Kidney (tissue), 14 donors: ENCODE results near the gene GTSE1. TPM values are rescaled to one million over a fixed set of nuclear protein-coding genes. Genes with fewer than 3 reads are reported as not detected.

Experiments used
- DNase-seq, 5 donors: peaks; one replicate each; pipeline ENCODE4 v3.0.0-alpha.2; 2013 to 2020
- FAIRE-seq: peaks from 2 replicates; lab custom pipeline; 2012; peaks lifted over from hg19 to GRCh38; lab: Jason Lieb, UNC
- H3K27ac ChIP-seq, 2 donors: one replicate each; pipeline ENCODE4 v1.7.0; 2013; ENCODE audit warnings: low read depth in 2 of 2, low read length in 2 of 2, inconsistent platforms in 1 of 2
- H3K27me3 ChIP-seq: one replicate; pipeline ENCODE4 v1.7.1; 2013; ENCODE audit warnings: low read length, inconsistent platforms; ENCODE audit not compliant: control insufficient read depth, insufficient read depth
- H3K36me3 ChIP-seq, 3 donors: one replicate each; pipeline versions ENCODE4 v1.7.0 to v1.7.1; 2013; ENCODE audit warnings: low read length in 3 of 3, control low read depth in 1 of 3, inconsistent platforms in 1 of 3; ENCODE audit not compliant: insufficient read depth in 3 of 3, control insufficient read depth in 2 of 3
- H3K4me1 ChIP-seq, 3 donors: one replicate each; pipeline versions ENCODE4 v1.7.0 to v1.7.1; 2013; ENCODE audit warnings: low read length in 3 of 3, inconsistent platforms in 1 of 3, low read depth in 1 of 3; ENCODE audit not compliant: control insufficient read depth in 2 of 3, insufficient read depth in 2 of 3
- H3K4me3 ChIP-seq, 3 donors: one replicate each; pipeline versions ENCODE4 v1.7.0 to v1.8.1; 2013; ENCODE audit warnings: low read length in 3 of 3, control low read depth in 1 of 3, inconsistent platforms in 1 of 3
- H3K9ac ChIP-seq, 3 donors: one replicate each; pipeline versions ENCODE4 v1.7.0 to v1.7.1; 2013; ENCODE audit warnings: low read length in 3 of 3, control low read depth in 1 of 3, inconsistent platforms in 1 of 3
- H3K9me3 ChIP-seq, 3 donors: one replicate each; pipeline versions ENCODE4 v1.7.0 to v1.7.1; 2013; ENCODE audit warnings: low read length in 3 of 3, control low read depth in 1 of 3, inconsistent platforms in 1 of 3; ENCODE audit not compliant: control insufficient read depth in 2 of 3, insufficient read depth in 1 of 3
- intact Hi-C: fragments of 100-400 bp; cut with DNase I; formaldehyde crosslinking; loops from one replicate; pipeline ENCODE4 v1.11.1; 2022
- polyA plus RNA-seq: library from polyadenylated mRNA; stranded (reverse); fragments of 350-450 nt; fragmentation: Illumina TruSeq; extraction: RNeasy Lipid Tissue Mini Kit (QIAGEN cat#74804); gene quantifications from one replicate; pipeline ENCODE4 v1.2.3, GENCODE V29; 2014; ENCODE audit warnings: low read depth, low replicate concordance; ENCODE audit not compliant: insufficient read depth
- total RNA-seq: library from RNA; stranded (reverse); fragmentation: NEBNext Ultra II Directional; extraction: Animal tissue kit (Norgen Biotek cat#: 25700); gene quantifications from one replicate; pipeline ENCODE4 v1.2.1, GENCODE V29; 2021
- TF ChIP-seq, protein P1 (sequence below): IDR thresholded peaks from 3 replicates; pipeline ENCODE4 v1.5.1; 2012; ENCODE audit warnings: mild to moderate bottlenecking, moderate library complexity, borderline replicate concordance; ENCODE audit not compliant: insufficient read depth; ENCODE audit errors: extremely low read depth
- donor health status: control.
- donor health status: control.
- donor health status: control.
- donor health status: control.
- donor health status: control.
- donor health status: DM: yes; HTN: yes; CAD: no.
- donor health status: Normal renal cell carcinoma (clear cell type).

The GTSE1 gene
- total and polyA plus RNA-seq, 2 donors from 2014 or later = 0.41 to 0.94 TPM

DNA sequence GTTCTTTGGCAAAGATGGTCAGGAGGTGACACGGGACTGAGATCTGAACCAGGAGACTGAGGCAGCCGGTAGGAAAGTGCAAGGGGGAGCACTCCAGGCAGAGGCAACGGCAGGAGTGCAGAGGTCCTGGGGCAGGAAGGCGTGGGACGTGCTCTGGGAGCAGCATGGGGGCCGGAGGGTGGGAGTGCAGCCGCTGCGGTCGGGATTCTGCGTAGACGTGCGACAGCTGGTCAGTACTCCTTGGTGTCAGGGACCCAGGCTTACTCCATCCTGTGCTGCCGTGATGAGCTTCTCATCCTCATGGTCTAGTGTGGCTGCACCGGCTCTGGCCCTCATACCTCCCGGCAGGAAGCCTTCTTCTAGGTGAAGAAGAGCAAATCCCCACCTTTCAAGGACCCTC, 21.9 kb downstream of the GTSE1 start:
- Histone ChIP-seq H3K27me3 (no peaks in the 10 kb centered on the region), H3K9ac (no peak overlapping the region), H3K36me3 (no peaks in the 10 kb centered on the region), H3K9me3 (no peaks in the 10 kb centered on the region), H3K27ac (no peak overlapping the region), H3K4me3 (no peak overlapping the region), H3K4me1 (no peaks in the 10 kb centered on the region)
- intact Hi-C loops = no loop called here
- FAIRE-seq = no peak
- DNase-seq = no peak
- TF ChIP-seq, protein P1, sequence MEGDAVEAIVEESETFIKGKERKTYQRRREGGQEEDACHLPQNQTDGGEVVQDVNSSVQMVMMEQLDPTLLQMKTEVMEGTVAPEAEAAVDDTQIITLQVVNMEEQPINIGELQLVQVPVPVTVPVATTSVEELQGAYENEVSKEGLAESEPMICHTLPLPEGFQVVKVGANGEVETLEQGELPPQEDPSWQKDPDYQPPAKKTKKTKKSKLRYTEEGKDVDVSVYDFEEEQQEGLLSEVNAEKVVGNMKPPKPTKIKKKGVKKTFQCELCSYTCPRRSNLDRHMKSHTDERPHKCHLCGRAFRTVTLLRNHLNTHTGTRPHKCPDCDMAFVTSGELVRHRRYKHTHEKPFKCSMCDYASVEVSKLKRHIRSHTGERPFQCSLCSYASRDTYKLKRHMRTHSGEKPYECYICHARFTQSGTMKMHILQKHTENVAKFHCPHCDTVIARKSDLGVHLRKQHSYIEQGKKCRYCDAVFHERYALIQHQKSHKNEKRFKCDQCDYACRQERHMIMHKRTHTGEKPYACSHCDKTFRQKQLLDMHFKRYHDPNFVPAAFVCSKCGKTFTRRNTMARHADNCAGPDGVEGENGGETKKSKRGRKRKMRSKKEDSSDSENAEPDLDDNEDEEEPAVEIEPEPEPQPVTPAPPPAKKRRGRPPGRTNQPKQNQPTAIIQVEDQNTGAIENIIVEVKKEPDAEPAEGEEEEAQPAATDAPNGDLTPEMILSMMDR = no peak

- intact Hi-C loops = no loop called here
- Histone ChIP-seq H3K27me3 (no peaks in the 10 kb centered on the region), H3K4me1 (no peaks in the 10 kb centered on the region), H3K9ac (no peak overlapping the region), H3K36me3 (no peaks in the 10 kb centered on the region), H3K4me3 (no peak overlapping the region), H3K27ac (no peak overlapping the region), H3K9me3 (no peaks in the 10 kb centered on the region)
- TF ChIP-seq, protein P1 = no peak
- FAIRE-seq = no peak
- no peak for DNase-seq
Observed at GRCh38 chr22:46319319-46319718, 22.6 kb downstream of the GTSE1 start.

- no peak for FAIRE-seq
- no peaks in the 10 kb centered on the region for H3K36me3 ChIP-seq
- no peak for DNase-seq
Observed at GRCh38 chr22:46320166-46320710, 23.6 kb downstream of the GTSE1 start.

More at GRCh38 chr22:46320166-46320710, 23.6 kb downstream of the GTSE1 start:
- no peaks in the 10 kb centered on the region for H3K4me1 ChIP-seq
- H3K9ac ChIP-seq = no peak overlapping the region
- no peak overlapping the region for H3K4me3 ChIP-seq
- intact Hi-C loops = no loop called here
- H3K27ac ChIP-seq = no peak overlapping the region
- H3K27me3 ChIP-seq = no peaks in the 10 kb centered on the region
- TF ChIP-seq, protein P1 = no peak
- H3K9me3 ChIP-seq = no peaks in the 10 kb centered on the region
